Activated CD4-positive, alpha-beta T cell treated with anti-CD3 and anti-CD28 coated beads, Interleukin-2, amount 50 U/mL, for 16 hours (primary cell): ENCODE data around the gene CCPG1.

ENCODE experiments used
- DNase-seq: peaks from one replicate; pipeline ENCODE4 v3.0.0-alpha.2; 2020

CCPG1 gene

GRCh38 chr15:55379095-55379494 lies 29.1 kb downstream of the CCPG1 start:
- no peak for DNase-seq

DNA sequence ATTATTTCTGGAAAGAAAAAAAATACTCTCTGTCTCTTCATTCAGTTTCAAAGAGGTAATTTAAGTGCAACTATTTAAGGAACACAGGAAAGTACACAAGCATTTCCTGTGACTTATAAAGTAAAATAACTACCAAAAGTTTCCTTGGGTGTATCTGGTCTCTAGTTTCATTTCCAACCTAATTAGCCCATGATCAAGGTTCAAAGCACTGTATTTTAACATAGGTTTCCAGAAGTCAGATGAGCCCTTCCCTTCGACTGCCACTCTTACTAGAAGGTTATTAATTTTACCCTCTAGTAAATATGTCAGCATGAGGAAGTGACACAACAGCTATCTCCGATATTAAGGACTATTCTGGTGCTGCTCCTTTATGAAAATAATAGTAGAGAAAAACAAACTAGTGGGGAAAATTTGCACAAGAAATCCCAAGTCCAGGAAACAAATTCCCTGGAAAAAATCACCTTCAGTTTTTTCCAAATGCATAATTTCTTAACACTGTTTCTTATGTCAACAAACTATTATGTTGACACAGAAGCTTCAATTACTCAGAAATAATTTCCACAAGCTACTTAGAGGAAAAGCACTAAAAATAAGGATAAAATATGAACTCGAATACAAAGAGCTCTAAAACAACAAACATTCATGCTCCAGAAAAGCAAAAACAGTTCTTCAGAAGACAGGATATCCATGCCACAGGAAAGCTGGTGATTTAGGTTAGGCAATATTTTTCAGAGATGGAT lies 35.3 kb downstream of the CCPG1 start:
- DNase-seq, result no peak

DNA sequence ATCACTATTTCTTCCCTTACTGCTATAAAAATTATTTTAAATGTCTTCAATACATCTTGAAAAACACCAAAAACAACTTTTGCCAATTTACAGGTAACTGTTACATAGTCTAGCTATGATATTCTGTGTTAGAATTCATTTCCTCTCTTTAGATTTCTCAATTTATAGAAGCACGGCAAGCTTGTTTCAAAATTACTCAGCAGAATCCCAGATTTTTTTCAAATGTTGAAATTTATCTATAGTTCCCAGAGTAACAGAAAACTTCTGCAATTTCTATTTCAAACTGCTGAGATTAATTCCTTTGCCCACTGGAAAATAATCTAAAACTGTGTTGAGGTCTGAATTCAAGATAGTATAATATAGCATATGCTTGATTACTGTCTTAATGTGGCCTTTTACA lies 41.2 kb downstream of the CCPG1 start:
- no peak for DNase-seq

DNA sequence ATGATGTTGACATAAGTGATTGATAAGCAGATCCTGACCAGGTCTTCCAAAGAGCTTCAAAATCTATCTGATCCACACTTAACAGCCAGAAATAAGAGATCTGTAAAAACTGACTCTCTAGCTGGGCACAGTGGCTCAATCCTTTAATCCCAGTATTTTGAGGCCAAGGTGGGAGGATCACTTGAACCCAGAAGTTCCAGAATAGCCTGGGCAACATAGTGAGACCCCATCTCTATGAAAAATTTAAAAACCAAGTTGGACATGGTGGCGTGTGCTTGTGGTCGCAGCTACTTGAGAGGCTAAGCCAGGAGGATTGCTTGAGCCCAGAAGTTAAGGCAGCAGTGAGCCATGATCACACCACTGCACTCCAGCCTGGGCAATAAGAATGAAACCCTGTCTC lies 45.5 kb downstream of the CCPG1 start:
- no peak for DNase-seq

DNA sequence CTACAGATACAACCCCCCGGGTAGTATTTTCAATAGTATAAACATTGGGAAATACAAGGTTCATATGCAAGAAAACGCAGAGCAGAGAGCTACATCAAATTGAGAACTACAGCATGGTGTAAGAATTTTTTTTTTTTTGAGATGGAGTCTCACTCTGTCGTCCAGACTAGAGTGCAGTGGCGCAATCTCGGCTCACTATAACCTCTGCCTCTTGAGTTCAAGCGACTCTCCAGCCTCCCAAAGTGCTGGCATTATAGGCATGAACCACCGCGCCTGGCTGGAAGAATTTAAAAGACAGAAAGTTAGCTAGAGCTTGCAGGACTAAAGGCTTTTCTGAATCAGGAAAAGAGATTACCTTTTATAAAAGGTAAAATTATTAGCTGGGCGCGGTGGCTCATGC lies 47.1 kb downstream of the CCPG1 start:
- DNase-seq, result no peak

GRCh38 chr15:55360256-55360655 lies 47.9 kb downstream of the CCPG1 start:
- DNase-seq, result no peak

DNA sequence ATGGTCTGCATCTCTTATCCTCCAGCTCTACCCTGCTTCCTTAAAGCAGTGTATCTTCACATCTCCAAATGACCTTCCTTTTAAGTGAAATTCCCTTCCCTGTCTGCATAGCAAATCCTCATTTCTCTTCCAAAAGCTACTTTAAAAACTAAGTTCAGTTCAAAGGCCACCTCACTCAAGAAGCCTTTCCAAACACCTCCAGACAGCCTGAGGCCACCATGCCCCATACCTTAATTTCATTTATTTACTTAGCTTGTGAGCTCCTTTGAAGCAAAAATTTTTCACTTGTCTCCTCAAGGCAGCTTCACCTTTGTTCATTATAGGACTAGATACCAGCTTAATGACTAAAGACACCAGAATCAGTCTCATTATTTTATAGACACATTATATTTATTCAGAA lies 49.7 kb downstream of the CCPG1 start:
- DNase-seq, result no peak

DNA sequence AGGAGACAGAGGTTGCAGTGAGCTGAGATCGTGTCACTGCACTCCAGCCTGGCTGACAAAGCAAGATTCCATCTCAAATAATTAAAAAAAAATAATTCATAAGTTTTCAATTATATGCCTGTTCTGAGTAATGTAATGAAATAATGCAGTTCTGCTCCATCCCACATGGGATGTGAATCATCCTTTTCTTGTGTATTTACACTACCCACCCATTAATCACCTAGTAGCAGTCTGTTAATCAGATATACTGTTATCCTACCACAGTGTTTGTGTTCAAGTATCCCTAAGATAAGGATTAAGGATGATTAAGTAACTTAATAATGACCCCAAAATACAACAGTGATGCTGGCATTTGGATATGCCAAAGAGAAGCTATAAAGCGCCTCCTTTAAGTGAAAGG lies 50.4 kb downstream of the CCPG1 start:
- no peak for DNase-seq

- DNase-seq, result no peak
Measured at GRCh38 chr15:55356985-55357585, 51.1 kb downstream of the CCPG1 start.

DNA sequence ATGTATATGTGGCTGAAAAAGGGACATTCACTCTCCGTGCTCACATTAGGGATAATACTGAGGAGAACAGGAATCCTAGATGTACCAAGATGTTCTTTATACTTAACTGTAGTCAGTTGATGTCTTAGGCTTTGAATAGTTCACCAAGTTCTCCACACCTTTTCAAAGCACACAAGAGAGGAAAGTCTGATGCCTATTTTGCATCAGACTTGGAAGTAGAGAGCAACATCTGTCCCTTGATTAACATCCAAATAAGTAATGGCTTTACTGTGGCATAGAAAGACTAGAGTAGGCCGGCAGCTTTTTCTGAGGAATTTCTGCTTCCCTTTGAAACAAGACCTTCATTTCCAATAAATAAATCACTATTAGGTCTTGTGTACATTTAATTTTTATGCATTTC lies 55.1 kb downstream of the CCPG1 start:
- no peak for DNase-seq

- no peak for DNase-seq
Measured at GRCh38 chr15:55349282-55349681, 58.9 kb downstream of the CCPG1 start.

DNA sequence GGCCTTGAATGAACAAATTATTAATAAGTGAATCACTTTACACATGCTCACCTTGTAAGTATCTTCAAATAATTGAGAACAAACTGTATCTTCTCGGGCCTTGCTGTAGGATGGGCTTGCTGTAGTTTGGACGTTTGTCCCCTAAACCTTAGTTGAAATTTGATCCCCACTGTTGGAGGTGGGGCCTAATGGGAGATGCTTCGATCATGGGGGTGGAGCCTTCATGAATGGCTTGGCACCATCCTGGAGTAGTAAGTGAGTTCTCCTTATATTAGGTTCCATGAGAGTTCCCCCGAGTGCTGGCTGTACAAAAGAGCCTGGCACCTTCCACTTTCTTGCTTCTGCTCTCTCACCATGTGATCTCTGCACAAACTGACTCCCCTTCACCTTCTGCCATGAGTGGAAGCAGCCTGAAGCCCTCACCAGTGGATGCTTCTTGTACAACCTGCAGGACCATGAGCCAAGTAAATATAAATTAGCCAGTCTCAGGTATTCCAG lies 59.8 kb downstream of the CCPG1 start:
- no peak for DNase-seq

GRCh38 chr15:55344206-55344605 lies 64.0 kb downstream of the CCPG1 start:
- no peak for DNase-seq

- no peak for DNase-seq
Measured at GRCh38 chr15:55343168-55343567, 65.0 kb downstream of the CCPG1 start.

GRCh38 chr15:55337160-55337559 lies 71.0 kb downstream of the CCPG1 start:
- no peak for DNase-seq

- DNase-seq, result no peak
Measured at GRCh38 chr15:55334997-55335396, 73.2 kb downstream of the CCPG1 start.

- DNase-seq, result no peak
Measured at GRCh38 chr15:55334371-55334770, 73.8 kb downstream of the CCPG1 start.

DNA sequence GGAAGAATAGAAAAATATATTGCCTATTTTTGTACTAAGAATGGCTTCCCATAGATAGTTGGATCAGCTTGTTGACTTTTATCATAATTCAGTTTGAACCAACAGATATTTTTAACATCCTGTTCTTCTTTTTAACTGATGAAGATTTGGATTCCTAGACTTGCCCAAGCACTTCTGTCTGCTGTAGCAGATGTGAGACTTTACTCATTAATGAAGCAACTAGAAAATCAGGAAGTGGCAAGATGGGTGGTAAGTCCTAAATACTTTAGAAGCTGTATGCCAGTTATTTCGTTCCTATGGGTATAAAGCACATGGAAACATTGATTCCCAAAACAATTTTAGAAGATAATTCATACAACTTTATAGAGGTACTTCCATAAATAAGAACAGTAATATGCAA lies 80.8 kb downstream of the CCPG1 start:
- no peak for DNase-seq

DNA sequence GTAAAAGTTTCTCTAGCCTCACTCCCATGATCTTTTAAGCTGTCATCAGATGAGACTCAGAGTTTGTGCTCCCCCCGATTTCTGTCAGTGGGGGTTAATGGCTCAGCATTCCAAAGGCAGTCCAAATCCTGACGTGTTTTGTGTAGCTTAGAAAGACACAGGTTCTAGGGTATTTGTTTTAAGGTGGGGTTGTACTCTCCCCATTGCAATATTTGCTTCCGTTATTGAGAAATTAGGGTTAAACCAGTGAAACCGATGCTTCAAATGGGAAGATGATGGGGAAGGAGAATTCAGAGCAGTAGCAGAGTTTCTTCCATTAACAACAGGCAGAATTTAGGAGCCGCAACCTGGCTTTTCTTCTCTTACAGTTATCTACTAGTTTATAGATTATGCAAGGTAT lies 85.7 kb downstream of the CCPG1 start:
- no peak for DNase-seq

DNA sequence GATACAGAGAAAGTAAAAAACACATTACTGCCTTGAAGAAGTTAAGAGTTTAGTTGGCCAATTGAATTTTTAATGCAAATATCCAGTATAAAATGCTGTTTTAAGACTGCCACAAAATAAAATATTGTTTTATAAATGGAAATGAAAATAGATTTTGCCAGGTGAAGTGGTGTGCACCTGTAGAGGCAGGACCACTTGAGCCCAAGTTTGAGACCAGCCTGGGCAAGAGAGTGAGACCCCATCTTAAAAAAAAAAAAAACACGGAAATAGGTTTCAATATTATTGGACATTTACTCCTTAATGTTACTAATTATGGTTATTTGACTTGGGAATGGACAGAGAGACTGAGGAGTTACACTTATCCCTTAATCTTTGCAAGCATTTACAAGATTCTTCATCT lies 87.2 kb downstream of the CCPG1 start:
- DNase-seq, result no peak

DNA sequence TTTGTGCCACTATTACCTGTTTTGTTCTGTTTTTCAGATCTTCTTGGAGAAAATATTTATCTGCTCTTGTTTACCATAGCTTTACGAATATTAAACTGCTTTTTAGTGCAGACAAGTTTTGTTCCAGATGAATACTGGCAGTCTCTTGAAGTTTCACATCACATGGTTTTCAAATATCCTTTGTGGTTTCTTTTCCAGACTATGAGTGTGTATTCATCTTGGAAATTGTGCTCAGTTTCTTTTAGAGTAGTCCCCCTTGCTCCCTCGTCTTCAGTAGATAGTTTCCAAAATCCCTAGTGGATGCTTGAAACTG lies 88.0 kb downstream of the CCPG1 start:
- DNase-seq, result no peak

GRCh38 chr15:55319537-55320237 lies 88.5 kb downstream of the CCPG1 start:
- peak; percentile 28 for DNase-seq

GRCh38 chr15:55318588-55319494 lies 89.3 kb downstream of the CCPG1 start, which contains the start of the genes PIGB and PIGBOS1:
Gene PIGB, plus strand, starts transcription at chr15:55319222. Its CDS starts 29 bp downstream, at chr15:55319251.
Gene PIGBOS1, minus strand, starts transcription at chr15:55319123. Its CDS starts 1,331 bp downstream, at chr15:55317792.
- peak; percentile 87 for DNase-seq
